Measurements from ENCODE around the gene STXBP3.

DNA sequence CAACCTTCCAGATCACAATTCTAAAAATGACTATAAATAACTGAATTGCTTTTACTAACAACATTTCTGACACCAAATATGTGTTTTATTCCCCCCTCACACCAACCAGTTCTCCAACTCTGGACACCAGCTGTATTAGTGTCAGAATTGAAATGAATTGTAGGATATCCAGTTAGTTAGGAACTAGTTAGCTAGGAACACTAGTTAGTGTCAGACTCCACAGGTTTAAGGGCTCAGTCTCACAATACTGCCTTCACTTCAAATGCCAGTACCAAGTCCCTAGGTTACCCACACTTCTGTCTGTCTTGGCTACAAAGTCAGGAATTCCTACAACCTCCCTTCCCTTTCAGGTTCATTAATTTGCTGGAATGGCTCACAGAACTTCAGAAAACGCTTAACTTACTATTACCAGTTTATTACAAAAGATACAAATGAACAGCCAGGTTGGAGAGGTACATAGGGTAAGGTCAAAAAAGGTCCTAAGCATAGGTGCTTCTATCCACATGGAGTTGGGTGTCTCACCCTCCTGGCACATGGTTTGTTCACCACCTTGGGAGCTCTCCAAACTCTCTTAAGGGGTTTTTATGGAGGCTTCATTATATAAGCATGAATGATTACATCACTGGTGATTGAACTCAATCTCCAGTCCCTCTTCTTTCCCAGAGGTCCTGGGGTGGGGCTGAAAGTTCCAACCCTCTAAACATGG lies 4.2 kb downstream of the STXBP3 start:
- TF ChIP-seq ZNF583 (CRISPR knock-in tag; IDR thresholded peaks at IDR 0.05) = no peak
- no peak for TF ChIP-seq CBX5 (IDR thresholded peaks at IDR 0.05; ENCODE audit: borderline replicate concordance, low read depth)
- TF ChIP-seq, protein P1, sequence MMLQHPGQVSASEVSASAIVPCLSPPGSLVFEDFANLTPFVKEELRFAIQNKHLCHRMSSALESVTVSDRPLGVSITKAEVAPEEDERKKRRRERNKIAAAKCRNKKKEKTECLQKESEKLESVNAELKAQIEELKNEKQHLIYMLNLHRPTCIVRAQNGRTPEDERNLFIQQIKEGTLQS (IDR thresholded peaks at IDR 0.05) = peak; percentile 27; the same call in 1 of the 2 replicates
- TF ChIP-seq, protein P1 (CRISPR knock-in tag; conservative IDR thresholded peaks at IDR 0.05) = no peak
- TF ChIP-seq, protein P2, sequence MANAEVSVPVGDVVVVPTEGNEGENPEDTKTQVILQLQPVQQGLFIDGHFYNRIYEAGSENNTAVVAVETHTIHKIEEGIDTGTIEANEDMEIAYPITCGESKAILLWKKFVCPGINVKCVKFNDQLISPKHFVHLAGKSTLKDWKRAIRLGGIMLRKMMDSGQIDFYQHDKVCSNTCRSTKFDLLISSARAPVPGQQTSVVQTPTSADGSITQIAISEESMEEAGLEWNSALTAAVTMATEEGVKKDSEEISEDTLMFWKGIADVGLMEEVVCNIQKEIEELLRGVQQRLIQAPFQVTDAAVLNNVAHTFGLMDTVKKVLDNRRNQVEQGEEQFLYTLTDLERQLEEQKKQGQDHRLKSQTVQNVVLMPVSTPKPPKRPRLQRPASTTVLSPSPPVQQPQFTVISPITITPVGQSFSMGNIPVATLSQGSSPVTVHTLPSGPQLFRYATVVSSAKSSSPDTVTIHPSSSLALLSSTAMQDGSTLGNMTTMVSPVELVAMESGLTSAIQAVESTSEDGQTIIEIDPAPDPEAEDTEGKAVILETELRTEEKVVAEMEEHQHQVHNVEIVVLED (CRISPR knock-in tag; IDR thresholded peaks at IDR 0.05) = no peak
- TF ChIP-seq, protein P3, sequence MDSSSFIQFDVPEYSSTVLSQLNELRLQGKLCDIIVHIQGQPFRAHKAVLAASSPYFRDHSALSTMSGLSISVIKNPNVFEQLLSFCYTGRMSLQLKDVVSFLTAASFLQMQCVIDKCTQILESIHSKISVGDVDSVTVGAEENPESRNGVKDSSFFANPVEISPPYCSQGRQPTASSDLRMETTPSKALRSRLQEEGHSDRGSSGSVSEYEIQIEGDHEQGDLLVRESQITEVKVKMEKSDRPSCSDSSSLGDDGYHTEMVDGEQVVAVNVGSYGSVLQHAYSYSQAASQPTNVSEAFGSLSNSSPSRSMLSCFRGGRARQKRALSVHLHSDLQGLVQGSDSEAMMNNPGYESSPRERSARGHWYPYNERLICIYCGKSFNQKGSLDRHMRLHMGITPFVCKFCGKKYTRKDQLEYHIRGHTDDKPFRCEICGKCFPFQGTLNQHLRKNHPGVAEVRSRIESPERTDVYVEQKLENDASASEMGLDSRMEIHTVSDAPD (CRISPR knock-in tag; IDR thresholded peaks at IDR 0.05) = no peak
- TF ChIP-seq, protein P4, sequence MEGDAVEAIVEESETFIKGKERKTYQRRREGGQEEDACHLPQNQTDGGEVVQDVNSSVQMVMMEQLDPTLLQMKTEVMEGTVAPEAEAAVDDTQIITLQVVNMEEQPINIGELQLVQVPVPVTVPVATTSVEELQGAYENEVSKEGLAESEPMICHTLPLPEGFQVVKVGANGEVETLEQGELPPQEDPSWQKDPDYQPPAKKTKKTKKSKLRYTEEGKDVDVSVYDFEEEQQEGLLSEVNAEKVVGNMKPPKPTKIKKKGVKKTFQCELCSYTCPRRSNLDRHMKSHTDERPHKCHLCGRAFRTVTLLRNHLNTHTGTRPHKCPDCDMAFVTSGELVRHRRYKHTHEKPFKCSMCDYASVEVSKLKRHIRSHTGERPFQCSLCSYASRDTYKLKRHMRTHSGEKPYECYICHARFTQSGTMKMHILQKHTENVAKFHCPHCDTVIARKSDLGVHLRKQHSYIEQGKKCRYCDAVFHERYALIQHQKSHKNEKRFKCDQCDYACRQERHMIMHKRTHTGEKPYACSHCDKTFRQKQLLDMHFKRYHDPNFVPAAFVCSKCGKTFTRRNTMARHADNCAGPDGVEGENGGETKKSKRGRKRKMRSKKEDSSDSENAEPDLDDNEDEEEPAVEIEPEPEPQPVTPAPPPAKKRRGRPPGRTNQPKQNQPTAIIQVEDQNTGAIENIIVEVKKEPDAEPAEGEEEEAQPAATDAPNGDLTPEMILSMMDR (IDR thresholded peaks at IDR 0.05 in 2 of 3, conservative IDR thresholded peaks at IDR 0.05 in 1 of 3; ENCODE audit: insufficient read depth in 2 of 3, low read depth in 1 of 3, low read length in 3 of 3) = no peak
- TF ChIP-seq MIER1 (IDR thresholded peaks at IDR 0.05; ENCODE audit: low read depth) = no peak
- TF ChIP-seq ZNF830 (CRISPR knock-in tag; IDR thresholded peaks at IDR 0.05) = no peak
- TF ChIP-seq, protein P5, sequence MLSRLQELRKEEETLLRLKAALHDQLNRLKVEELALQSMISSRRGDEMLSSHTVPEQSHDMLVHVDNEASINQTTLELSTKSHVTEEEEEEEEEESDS (CRISPR knock-in tag; IDR thresholded peaks at IDR 0.05) = no peak
- no peak for TF ChIP-seq BMI1 (IDR thresholded peaks at IDR 0.05; ENCODE audit: low read length)
- no peak for TF ChIP-seq TAF1 (IDR thresholded peaks at IDR 0.05; ENCODE audit: control insufficient read depth, extremely low read depth, insufficient read depth, low read length, severe bottlenecking)
- TF ChIP-seq ZNF121 (CRISPR knock-in tag; conservative IDR thresholded peaks at IDR 0.05) = no peak
- TF ChIP-seq, protein P6, sequence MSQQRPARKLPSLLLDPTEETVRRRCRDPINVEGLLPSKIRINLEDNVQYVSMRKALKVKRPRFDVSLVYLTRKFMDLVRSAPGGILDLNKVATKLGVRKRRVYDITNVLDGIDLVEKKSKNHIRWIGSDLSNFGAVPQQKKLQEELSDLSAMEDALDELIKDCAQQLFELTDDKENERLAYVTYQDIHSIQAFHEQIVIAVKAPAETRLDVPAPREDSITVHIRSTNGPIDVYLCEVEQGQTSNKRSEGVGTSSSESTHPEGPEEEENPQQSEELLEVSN (IDR thresholded peaks at IDR 0.05; ENCODE audit: borderline replicate concordance in 1 of 2, extremely low read depth in 1 of 2, insufficient read depth in 1 of 2, insufficient read length in 1 of 2, low read depth in 1 of 2, low read length in 1 of 2, poor library complexity in 1 of 2, severe bottlenecking in 1 of 2) = no peak
- no peak for TF ChIP-seq POLR3G (IDR thresholded peaks at IDR 0.05; ENCODE audit: extremely low read depth, insufficient read length, insufficient replicate concordance)
